Subcutaneous adipose tissue (tissue), 4 donors: Measurements from ENCODE around the gene MMADHC. TPM values are rescaled to one million over a fixed set of nuclear protein-coding genes. Genes with fewer than 3 reads are reported as not detected.

Source experiments
- CTCF ChIP-seq: fragments of 450-650 bp; IDR thresholded peaks from one replicate; pipeline ENCODE4 v1.5.1; 2016; ENCODE audit warnings: low read depth, mild to moderate bottlenecking, control low read depth, antibody characterized with exemption, moderate library complexity
- total RNA-seq, 4 donors: library from RNA; depleted of rRNA; stranded (reverse); fragments of >200 nt; gene quantifications; one replicate each; pipeline ENCODE4 v1.1.0, GENCODE V29; 2016

The MMADHC gene
- total RNA-seq, 4 donors from 2014 or later: 93.2 to 128 (median 103) TPM

- TF ChIP-seq CTCF: no peak
These were observed 15.7 kb upstream of the MMADHC start for GRCh38 chr2:149603248-149603647.

DNA sequence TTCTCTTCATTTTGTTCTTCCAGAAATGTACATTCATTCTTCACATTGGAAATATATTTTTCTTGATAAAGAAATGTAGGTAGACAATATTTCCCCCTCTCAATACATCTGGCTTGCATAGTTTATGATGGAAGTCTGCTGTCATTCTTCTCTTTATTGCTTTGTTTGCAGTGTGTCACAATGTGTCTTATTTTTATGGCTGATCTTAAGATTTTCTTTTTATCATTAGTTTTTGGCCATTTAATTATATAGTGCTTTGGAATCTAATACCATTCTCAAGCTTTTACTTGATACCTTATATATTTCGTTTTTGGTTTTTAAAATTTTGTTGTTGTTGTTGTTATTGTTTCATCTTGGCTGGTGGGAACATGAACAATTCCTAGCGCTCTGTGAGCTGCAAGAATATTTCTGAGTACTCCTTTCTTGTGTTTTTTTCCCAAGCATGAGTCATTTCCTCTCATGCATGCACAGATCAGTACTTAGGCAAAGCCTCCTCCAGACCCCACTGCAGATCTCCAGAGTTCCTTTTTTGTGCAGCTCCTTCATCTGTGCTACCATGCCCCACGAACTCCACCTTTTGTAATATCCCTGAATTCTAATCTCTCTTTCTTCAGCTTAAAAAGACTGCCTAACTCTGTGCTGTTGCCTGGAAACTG, 13.7 kb upstream of the MMADHC start:
- TF ChIP-seq CTCF: no peak

DNA sequence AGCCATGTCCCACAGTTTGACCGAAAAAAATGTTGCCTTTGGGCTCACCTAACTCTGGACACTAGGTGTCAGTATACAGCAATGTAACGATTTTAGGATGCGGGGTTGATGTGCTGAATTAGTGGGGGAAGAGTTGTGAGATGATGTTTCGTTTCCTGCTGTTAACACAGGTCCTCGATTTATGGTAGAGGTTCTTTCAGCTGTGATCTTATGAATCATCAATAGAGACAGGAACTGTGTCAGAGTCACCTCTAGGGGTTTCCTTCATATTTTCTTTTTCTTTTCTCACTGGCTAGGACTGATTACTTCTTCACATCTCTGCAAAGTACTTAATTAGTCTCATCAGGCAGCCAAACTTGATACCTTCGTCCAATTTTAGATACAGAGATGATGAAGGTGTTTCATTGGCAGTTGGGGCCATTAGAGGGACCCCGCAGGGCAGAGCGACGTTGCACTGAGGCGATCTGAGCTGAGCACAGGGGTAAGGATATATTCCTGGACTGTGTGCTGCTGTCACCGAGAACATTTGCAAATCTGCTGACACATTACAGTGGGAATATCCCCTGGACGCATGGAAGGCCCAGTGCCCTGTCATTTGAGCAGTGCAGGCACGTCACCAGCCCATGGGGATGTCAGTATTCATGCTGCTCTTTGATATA, 10.2 kb upstream of the MMADHC start:
- TF ChIP-seq CTCF: no peak

DNA sequence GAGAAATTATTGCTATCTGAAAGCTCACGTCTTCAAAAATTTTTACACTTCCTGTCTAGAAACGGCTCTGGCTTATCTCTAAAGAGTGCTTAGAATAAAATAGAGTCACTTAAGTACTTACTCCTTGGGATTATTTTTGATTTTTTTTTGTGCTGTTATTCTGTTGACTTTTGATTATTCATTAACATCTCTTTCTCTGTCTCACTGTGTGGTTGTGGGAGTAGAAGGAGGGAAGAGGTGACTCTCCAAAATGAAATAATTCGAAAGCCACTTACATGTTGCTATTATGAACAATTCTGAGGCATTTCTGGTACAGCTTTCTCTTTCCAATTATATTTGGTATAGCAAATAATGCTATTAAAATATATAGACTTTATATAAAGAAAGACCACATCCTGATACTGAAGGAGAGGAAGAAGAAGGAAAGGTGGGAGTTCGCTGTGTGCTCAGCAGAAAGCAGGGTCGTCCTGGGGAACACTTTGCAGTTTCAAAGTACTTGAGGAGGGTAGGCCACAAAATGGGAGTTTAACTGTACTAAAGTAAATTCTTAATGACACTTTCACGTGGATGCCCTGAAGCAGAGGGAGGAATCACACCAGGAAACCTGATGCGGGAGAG, 9.6 kb upstream of the MMADHC start:
- no peak for TF ChIP-seq CTCF

DNA sequence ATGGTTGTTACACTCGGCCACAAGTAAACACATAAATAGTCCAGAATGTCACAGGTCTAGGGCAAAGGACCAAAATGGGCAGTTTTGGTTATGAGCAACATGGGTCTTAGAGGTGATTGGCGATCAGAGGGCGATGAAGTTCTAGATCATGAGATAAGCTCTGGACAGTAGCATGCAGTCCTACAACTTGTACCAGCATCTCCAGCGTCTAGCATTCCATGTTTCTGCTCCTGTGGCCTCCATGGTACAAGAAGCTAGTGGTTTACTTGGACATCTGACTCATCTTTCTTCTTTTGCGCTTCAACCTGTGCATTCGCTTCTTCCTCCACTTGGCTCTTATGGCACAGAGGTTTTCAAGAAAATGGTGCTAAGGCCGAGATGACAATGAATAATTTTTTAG, 8.9 kb upstream of the MMADHC start:
- TF ChIP-seq CTCF: no peak

- TF ChIP-seq CTCF: no peak
These were observed 7.7 kb upstream of the MMADHC start for GRCh38 chr2:149595056-149595963.
